Psoas muscle (tissue), 8 donors: Measurements from ENCODE around the gene SCAPER. TPM values are rescaled to one million over a fixed set of nuclear protein-coding genes. Genes with fewer than 3 reads are reported as not detected.

Experiments
- ATAC-seq, 4 donors: fragments of 200-7000 bp; cut with Tn5 transposase; one replicate each; pipeline ENCODE4 v1.9.1; 2020; ENCODE audit warnings: moderate library complexity in 3 of 4, mild to moderate bottlenecking in 2 of 4
- DNase-seq, 2 donors: peaks; one replicate each; pipeline ENCODE4 v3.0.0-alpha.2; 2020
- H3K27ac ChIP-seq: fragments of 200-600 bp; one replicate; pipeline ENCODE4 v1.8.0; 2022
- H3K27me3 ChIP-seq, 3 donors: fragments of 200-600 bp in 1 of 3; one replicate each; pipeline versions ENCODE4 v1.6.1 to v1.8.0; 2013 to 2022; ENCODE audit warnings: low read length in 2 of 3, mild to moderate bottlenecking in 2 of 3, moderate library complexity in 1 of 3; ENCODE audit not compliant: insufficient read depth in 3 of 3
- H3K36me3 ChIP-seq, 2 donors: fragments of 200-600 bp in 1 of 2; one replicate each; pipeline versions ENCODE4 v1.6.1 to v1.8.0; 2013 to 2022; ENCODE audit warnings: low read depth in 1 of 2, mild to moderate bottlenecking in 1 of 2, moderate library complexity in 1 of 2; ENCODE audit not compliant: insufficient read depth in 1 of 2
- H3K4me1 ChIP-seq: fragments of 200-600 bp; one replicate; pipeline ENCODE4 v1.8.0; 2022
- H3K4me3 ChIP-seq: fragments of 200-600 bp; one replicate; pipeline ENCODE4 v1.8.0; 2022; ENCODE audit warnings: mild to moderate bottlenecking
- H3K9me3 ChIP-seq: fragments of 200-600 bp; one replicate; pipeline ENCODE4 v1.8.0; 2022
- WGBS, 3 donors: extraction: QIAGEN DNeasy Blood & Tissue Kit; methylation state at CpG; one replicate each; pipeline versions ENCODE4 v1.1.6 to v1.1.7; 2013; 5-methylcytosine and 5-hydroxymethylcytosine counted together
- intact Hi-C, 2 donors: fragments of 100-400 bp; cut with DNase I; formaldehyde crosslinking; loops; one replicate each; pipeline versions ENCODE4 v1.11.0 to v1.14.2; 2022
- polyA plus RNA-seq, 3 donors: library from polyadenylated mRNA; stranded (reverse); fragments of 200-250 nt; gene quantifications; one replicate each; pipeline ENCODE4 v1.2.3, GENCODE V29; 2013
- total RNA-seq, 4 donors: library from RNA; stranded (reverse); fragmentation: NEBNext Ultra II Directional in 2 of 4; extraction: Animal tissue kit (Norgen Biotek cat#: 25700) in 2 of 4; gene quantifications; one replicate each; pipeline versions ENCODE4 v1.2.1 to v1.2.4, GENCODE V29; 2021 to 2023
- TF ChIP-seq, protein P1 (sequence below): fragments of 200-600 bp; IDR thresholded peaks from one replicate; pipeline ENCODE4 v1.8.0; 2022; ENCODE audit warnings: antibody characterized with exemption
- donor health status: healthy with polysubstance abuse.
- donor health status: DM: no; HTN: no; CAD: no; lungs with moderate emphysema.
- donor health status: Bipolar disorder and iron deficiency.
- donor health status: healthy.
- donor health status: DM: yes; HTN: yes; CAD: no.
- donor health status: DM: no; HTN: no; CAD: no.
- donor health status: DM: no; HTN: no; CAD: no.
- donor health status: DM: yes; HTN: yes; CAD: no.

Gene SCAPER
- total and polyA plus RNA-seq, 7 donors = 4.1 to 28.7 (median 20.0) TPM

DNA sequence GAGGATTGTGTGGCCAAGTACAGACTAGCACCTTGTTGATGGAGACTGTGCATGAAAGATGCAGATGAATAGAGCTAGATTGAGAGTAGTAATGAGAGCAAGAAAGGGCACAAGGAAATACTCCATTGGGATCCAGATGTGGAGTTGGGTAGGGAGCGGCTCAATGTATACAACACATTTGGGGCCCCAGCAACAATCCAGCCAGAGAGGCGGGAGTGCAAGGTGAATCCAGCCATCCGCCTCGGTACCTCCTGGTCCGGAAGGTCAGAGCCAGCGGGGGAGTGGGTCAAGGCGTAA, 559.6 kb downstream of the SCAPER start:
- no peak for DNase-seq
- peaks cover 5 to 93% (median 47%) of the 10 kb centered on the region in 3 donors for H3K27me3 ChIP-seq
- WGBS, 3 donors = 35 to 40% (median 36%) methylated on average over 7 of the region's 7 CpGs
- no peak overlapping the region for H3K4me3 ChIP-seq
- TF ChIP-seq, protein P1, sequence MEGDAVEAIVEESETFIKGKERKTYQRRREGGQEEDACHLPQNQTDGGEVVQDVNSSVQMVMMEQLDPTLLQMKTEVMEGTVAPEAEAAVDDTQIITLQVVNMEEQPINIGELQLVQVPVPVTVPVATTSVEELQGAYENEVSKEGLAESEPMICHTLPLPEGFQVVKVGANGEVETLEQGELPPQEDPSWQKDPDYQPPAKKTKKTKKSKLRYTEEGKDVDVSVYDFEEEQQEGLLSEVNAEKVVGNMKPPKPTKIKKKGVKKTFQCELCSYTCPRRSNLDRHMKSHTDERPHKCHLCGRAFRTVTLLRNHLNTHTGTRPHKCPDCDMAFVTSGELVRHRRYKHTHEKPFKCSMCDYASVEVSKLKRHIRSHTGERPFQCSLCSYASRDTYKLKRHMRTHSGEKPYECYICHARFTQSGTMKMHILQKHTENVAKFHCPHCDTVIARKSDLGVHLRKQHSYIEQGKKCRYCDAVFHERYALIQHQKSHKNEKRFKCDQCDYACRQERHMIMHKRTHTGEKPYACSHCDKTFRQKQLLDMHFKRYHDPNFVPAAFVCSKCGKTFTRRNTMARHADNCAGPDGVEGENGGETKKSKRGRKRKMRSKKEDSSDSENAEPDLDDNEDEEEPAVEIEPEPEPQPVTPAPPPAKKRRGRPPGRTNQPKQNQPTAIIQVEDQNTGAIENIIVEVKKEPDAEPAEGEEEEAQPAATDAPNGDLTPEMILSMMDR = no peak
- H3K36me3 ChIP-seq = no peaks in the 10 kb centered on the region
- H3K4me1 ChIP-seq = peaks cover 31% of the 10 kb centered on the region
- intact Hi-C loops = no loop called here
- H3K27ac ChIP-seq = no peak overlapping the region
- H3K9me3 ChIP-seq = no peaks in the 10 kb centered on the region
- ATAC-seq = no peak

DNA sequence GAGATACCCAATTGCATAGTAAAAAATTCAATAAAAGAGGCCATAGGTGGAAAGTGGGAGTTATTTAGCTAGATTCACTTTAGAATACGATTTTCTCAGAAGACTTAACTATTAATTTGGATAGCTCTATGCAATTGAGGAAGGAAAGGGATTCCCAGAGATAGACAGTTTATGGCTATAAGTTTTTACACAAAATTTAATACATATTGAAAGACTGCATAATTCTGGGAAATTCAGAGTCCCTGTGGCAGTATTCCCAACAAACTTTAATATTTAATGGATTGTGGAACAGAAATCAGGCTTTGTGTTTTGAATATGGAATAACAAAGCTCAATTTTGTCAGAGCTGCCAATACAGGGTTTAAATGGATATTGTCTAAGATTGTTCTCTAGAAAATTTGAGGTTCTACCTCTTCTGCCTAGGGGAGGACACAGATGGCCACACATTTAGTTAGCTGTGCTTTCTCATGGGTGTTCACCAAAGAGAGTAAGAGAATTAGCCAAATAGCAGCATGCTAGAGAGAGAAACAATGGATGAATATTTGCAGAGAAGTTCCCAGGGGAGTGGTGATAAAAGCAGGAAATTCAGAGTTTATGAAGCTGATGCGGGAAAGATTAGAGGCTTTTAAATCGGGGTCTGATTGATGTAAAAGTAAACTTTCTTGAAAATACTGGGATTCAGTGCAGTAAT, 560.1 kb downstream of the SCAPER start:
- Histone ChIP-seq H3K36me3 (no peaks in the 10 kb centered on the region), H3K9me3 (no peaks in the 10 kb centered on the region), H3K4me1 (peaks cover 36% of the 10 kb centered on the region), H3K27me3 (peaks cover 5 to 97% (median 51%) of the 10 kb centered on the region in 3 donors), H3K27ac (no peak overlapping the region), H3K4me3 (no peak overlapping the region)
- no peak for DNase-seq
- ATAC-seq = no peak
- TF ChIP-seq, protein P1 = no peak
- intact Hi-C loops = no loop called here
- WGBS, 3 donors = 46 to 60% (median 50%) methylated on average over 3 of the region's 3 CpGs

DNA sequence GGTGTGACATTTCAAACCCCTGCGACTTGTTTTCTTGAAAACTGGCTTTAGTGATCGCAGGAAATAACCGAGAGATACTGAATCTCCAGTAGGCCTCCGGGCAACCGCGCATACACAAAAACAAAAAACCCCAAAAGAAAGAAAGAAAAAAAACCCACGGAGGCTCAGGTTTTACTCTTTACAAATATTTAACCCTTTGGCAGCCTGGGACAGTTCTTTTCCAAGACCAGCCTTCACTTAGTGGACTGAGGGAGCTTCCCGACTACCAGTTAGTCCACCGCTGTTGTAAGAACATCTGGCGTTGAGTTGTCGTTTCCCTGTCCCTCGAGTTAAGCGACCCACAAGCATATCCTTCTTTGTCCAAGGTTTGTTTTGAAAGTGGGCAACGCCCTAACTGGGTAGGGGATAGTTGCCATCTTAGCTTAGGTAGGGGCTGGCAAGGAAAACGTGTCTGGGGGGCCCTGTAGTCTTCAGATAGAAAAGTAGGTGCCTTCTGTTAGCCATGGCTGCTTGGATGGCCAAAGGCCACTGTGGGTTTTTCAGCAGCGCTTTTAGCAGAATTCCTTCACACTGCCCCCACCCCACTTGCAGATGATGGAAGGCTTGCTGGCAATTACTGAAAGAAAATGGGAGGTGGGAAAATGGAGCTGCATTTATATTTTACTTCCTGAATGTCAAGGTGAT, 561.7 kb downstream of the SCAPER start:
- WGBS, 3 donors = 39 to 48% (median 46%) methylated on average over 16 of the region's 16 CpGs
- Histone ChIP-seq H3K4me1 (peaks cover 41% of the 10 kb centered on the region), H3K4me3 (peak overlapping the region; percentile 45), H3K27me3 (peaks cover 5 to 100% (median 66%) of the 10 kb centered on the region in 3 donors), H3K36me3 (no peaks in the 10 kb centered on the region), H3K9me3 (no peaks in the 10 kb centered on the region), H3K27ac (no peak overlapping the region)
- TF ChIP-seq, protein P1 = no peak
- no peak for DNase-seq
- no peak for ATAC-seq
- intact Hi-C loops = no loop called here

DNA sequence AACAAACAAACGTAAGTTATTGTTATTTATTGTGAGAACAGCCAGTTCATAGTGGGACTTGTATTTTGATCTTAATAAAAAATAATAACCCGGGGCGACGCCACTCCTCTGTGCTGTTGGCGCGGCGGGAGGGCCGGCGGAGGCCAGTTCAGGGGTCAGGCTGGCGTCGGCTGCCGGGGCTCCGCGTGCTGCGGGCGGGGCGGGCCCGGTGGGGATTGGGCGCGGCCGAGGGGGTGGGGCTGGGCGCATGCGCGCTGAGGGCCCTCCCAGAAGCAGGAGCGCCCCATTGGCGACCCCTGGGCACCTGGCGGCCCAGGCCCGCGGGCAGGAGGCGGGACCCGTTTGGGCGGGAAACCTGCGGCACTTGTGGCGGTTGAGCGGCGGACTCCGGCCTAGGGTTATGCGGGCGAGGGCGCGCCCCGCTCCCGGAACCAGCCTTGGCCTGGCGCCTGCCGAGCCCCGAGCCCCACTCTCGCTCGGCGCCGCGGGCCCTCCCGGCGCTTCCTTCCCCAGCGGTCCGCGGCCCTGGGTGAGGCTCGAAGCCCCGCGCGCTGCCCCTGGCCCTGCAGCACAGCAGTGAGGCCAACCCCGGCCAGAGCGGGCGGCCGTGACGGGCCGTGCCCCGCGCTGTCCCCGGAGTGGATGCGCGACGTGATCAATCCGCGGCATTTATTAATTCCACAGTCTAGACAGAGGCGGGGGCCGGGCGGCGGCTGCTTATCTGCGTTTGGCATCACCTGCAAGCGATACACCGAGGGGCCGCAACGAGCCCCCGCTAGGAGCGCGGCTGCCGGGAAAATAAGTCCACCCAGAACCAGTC, 562.5 kb downstream of the SCAPER start:
- intact Hi-C loops = no loop called here
- Histone ChIP-seq H3K9me3 (no peaks in the 10 kb centered on the region), H3K4me1 (peaks cover 43% of the 10 kb centered on the region), H3K4me3 (peak overlapping the region; percentile 45), H3K27me3 (peaks cover 1 to 100% (median 71%) of the 10 kb centered on the region in 3 donors), H3K36me3 (no peaks in the 10 kb centered on the region), H3K27ac (no peak overlapping the region)
- TF ChIP-seq, protein P1 = no peak
- ATAC-seq = no peak
- 4 to 5% (median 5%) methylated on average over 52 to 87 of the region's 87 CpGs for WGBS, 3 donors
- DNase-seq = no peak
